HEK293 (cell line): ENCODE results near the gene TIMM44.
A peak's percentile ranks its signal among the peaks of the same experiment; 100 is the strongest.

ENCODE experiments used
- CTCF ChIA-PET: fragments of 350-600 bp; formaldehyde crosslinking; extraction: SDS; loops from one replicate; lab custom pipeline; 2021; ENCODE audit warnings: antibody characterized with exemption; lab: Yijun Ruan, JAX
- POLR2A ChIA-PET: fragments of 300-600 bp; formaldehyde crosslinking; extraction: SDS; loops from one replicate; lab custom pipeline; 2020; ENCODE audit warnings: antibody characterized with exemption, inconsistent platforms; lab: Yijun Ruan, JAX
- H3K27ac ChIP-seq: fragments of 200-500 bp; sonication (Bioruptor generic); 2 replicates; pipeline ENCODE4 v1.5.1; 2014; ENCODE audit warnings: low read depth, low read length, control low read depth, inconsistent platforms; ENCODE audit errors: extremely low read depth
- H3K36me3 ChIP-seq, 2 experiments: fragments of 200-500 bp in 1 of 2; sonication (Bioruptor generic) in 1 of 2; 1 replicate in 1 of 2; 2 replicates in 1 of 2; pipeline ENCODE4 v1.5.1; 2014 to 2017; ENCODE audit warnings: inconsistent platforms in 2 of 2, low read length in 2 of 2; ENCODE audit not compliant: control insufficient read depth in 2 of 2, insufficient read depth in 1 of 2
- H3K4me1 ChIP-seq: fragments of 200-500 bp; sonication (Bioruptor generic); 2 replicates; pipeline ENCODE4 v1.5.1; 2014; ENCODE audit warnings: mild to moderate bottlenecking, low read length, inconsistent platforms; ENCODE audit not compliant: control insufficient read depth, insufficient read depth
- H3K4me3 ChIP-seq: 2 replicates; pipeline ENCODE4 v1.5.1; 2011; ENCODE audit warnings: low read depth, mild to moderate bottlenecking, control low read depth, low read length, moderate library complexity
- H3K9me3 ChIP-seq: fragments of 200-500 bp; sonication (Bioruptor generic); 2 replicates; pipeline ENCODE4 v1.5.1; 2014; ENCODE audit warnings: low read depth, low read length, inconsistent platforms; ENCODE audit not compliant: control insufficient read depth, insufficient read depth
- ATF2 ChIP-seq: fragments of 450-650 bp; formaldehyde crosslinking; IDR thresholded peaks from 2 replicates; pipeline ENCODE4 v1.5.1; 2016; ENCODE audit warnings: missing biosample characterization, missing genetic modification characterization, low read depth
- GFI1B ChIP-seq: fragments of 450-650 bp; formaldehyde crosslinking; IDR thresholded peaks from 2 replicates; pipeline ENCODE4 v1.5.1; 2016; ENCODE audit warnings: missing biosample characterization, missing genetic modification characterization
- HIC1 ChIP-seq: fragments of 450-650 bp; formaldehyde crosslinking; IDR thresholded peaks from 2 replicates; pipeline ENCODE4 v1.5.1; 2016; ENCODE audit warnings: missing biosample characterization, missing genetic modification characterization
- SP2 ChIP-seq: fragments of 450-650 bp; formaldehyde crosslinking; IDR thresholded peaks from 2 replicates; pipeline ENCODE4 v1.5.1; 2016; ENCODE audit warnings: missing biosample characterization, missing genetic modification characterization
- SP3 ChIP-seq: fragments of 450-650 bp; formaldehyde crosslinking; IDR thresholded peaks from 2 replicates; pipeline ENCODE4 v1.5.1; 2016; ENCODE audit warnings: missing biosample characterization, missing genetic modification characterization
- YY2 ChIP-seq: fragments of 450-650 bp; formaldehyde crosslinking; IDR thresholded peaks from 2 replicates; pipeline ENCODE4 v1.5.1; 2016; ENCODE audit warnings: missing biosample characterization, missing genetic modification characterization
- ZNF473 ChIP-seq: fragments of 450-650 bp; formaldehyde crosslinking; IDR thresholded peaks from 2 replicates; pipeline ENCODE4 v1.5.1; 2017; ENCODE audit warnings: missing biosample characterization, missing genetic modification characterization
- ZNF510 ChIP-seq: fragments of 450-650 bp; formaldehyde crosslinking; IDR thresholded peaks from 2 replicates; pipeline ENCODE4 v1.5.1; 2018; ENCODE audit warnings: mild to moderate bottlenecking, missing genetic modification characterization, missing biosample characterization; ENCODE audit not compliant: insufficient replicate concordance
- ZNF518A ChIP-seq: fragments of 450-650 bp; formaldehyde crosslinking; conservative IDR thresholded peaks from 2 replicates; pipeline ENCODE4 v1.5.1; 2016; ENCODE audit warnings: low read depth, missing biosample characterization, missing genetic modification characterization
- ZNF571 ChIP-seq: fragments of 450-650 bp; formaldehyde crosslinking; IDR thresholded peaks from 2 replicates; pipeline ENCODE4 v1.5.0; 2017; ENCODE audit warnings: missing biosample characterization, missing genetic modification characterization
- ZNF626 ChIP-seq: fragments of 450-650 bp; sonication (Bioruptor Pico); formaldehyde crosslinking; IDR thresholded peaks from 2 replicates; pipeline ENCODE4 v1.5.1; 2018; ENCODE audit warnings: missing biosample characterization, missing genetic modification characterization, inconsistent platforms
- ZNF704 ChIP-seq: fragments of 450-650 bp; formaldehyde crosslinking; IDR thresholded peaks from 2 replicates; pipeline ENCODE4 v1.5.1; 2016; ENCODE audit warnings: missing biosample characterization, missing genetic modification characterization
- ZNF792 ChIP-seq: fragments of 450-650 bp; formaldehyde crosslinking; IDR thresholded peaks from 2 replicates; pipeline ENCODE4 v1.5.1; 2016; ENCODE audit warnings: missing biosample characterization, missing genetic modification characterization
- ZNF843 ChIP-seq: fragments of 450-650 bp; formaldehyde crosslinking; IDR thresholded peaks from 2 replicates; pipeline ENCODE4 v1.5.1; 2016; ENCODE audit warnings: missing biosample characterization, missing genetic modification characterization
- TF ChIP-seq, protein P1 (sequence below): fragments of 450-650 bp; formaldehyde crosslinking; IDR thresholded peaks from 2 replicates; pipeline ENCODE4 v1.5.1; 2016; ENCODE audit warnings: missing biosample characterization, missing genetic modification characterization

Gene TIMM44

GRCh38 chr19:7924651-7925170 lies 18.8 kb downstream of the TIMM44 start:
- H3K27ac ChIP-seq: no peak overlapping the region
- POLR2A ChIA-PET: interaction anchor here (0.7 kb wide), 1 partner anchor 54 kb away, joined by 3 read pairs; no protein-coding TSS in a partner anchor
- CTCF ChIA-PET: interaction anchor here (0.6 to 1.2 kb wide), 2 partner anchors 19 to 323 kb away, joined by 5 read pairs; partner anchors contain the start of gene TIMM44
- peaks cover 20% of the 10 kb centered on the region for H3K4me1 ChIP-seq
- H3K4me3 ChIP-seq: no peak overlapping the region
- no peak for TF ChIP-seq ZNF473 (tag by site-specific recombination)
- TF ChIP-seq, protein P1, sequence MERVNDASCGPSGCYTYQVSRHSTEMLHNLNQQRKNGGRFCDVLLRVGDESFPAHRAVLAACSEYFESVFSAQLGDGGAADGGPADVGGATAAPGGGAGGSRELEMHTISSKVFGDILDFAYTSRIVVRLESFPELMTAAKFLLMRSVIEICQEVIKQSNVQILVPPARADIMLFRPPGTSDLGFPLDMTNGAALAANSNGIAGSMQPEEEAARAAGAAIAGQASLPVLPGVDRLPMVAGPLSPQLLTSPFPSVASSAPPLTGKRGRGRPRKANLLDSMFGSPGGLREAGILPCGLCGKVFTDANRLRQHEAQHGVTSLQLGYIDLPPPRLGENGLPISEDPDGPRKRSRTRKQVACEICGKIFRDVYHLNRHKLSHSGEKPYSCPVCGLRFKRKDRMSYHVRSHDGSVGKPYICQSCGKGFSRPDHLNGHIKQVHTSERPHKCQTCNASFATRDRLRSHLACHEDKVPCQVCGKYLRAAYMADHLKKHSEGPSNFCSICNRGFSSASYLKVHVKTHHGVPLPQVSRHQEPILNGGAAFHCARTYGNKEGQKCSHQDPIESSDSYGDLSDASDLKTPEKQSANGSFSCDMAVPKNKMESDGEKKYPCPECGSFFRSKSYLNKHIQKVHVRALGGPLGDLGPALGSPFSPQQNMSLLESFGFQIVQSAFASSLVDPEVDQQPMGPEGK (tag by site-specific recombination): no peak
- TF ChIP-seq HIC1 (tag by site-specific recombination): 0 out of 2 replicates have a peak, but pooled peaks have one; percentile 2
- TF ChIP-seq SP3 (tag by site-specific recombination): peak; percentile 31; the same call in 1 of the 2 replicates
- no peak for TF ChIP-seq GFI1B
- peak; percentile 22; the same call in 1 of the 2 replicates for TF ChIP-seq SP2 (tag by site-specific recombination)
- TF ChIP-seq ZNF518A (tag by site-specific recombination): no peak
- no peak for TF ChIP-seq ZNF626
- TF ChIP-seq ZNF510: no peak
- TF ChIP-seq YY2: no peak
- TF ChIP-seq ZNF704 (tag by site-specific recombination): no peak
- no peak for TF ChIP-seq ZNF843 (tag by site-specific recombination)
- peaks cover 0 to 26% of the 10 kb centered on the region in 2 experiments; a peak in 2 of 3 replicates for H3K36me3 ChIP-seq
- no peaks in the 10 kb centered on the region for H3K9me3 ChIP-seq

- ChIA-PET POLR2A (interaction anchor here (0.7 kb wide), 1 partner anchor 53 kb away, joined by 3 read pairs; no protein-coding TSS in a partner anchor), CTCF (interaction anchor here (0.6 to 1.6 kb wide), 4 partner anchors 19 to 323 kb away, joined by 5 to 6 read pairs (median 6); partner anchors contain the start of genes MAP2K7 and TIMM44)
- H3K36me3 ChIP-seq: peaks cover 0 to 26% of the 10 kb centered on the region in 2 experiments; a peak in 1 of 3 replicates
- peaks cover 16% of the 10 kb centered on the region for H3K4me1 ChIP-seq
- no peaks in the 10 kb centered on the region for H3K9me3 ChIP-seq
- no peak overlapping the region for H3K4me3 ChIP-seq
- TF ChIP-seq ATF2 (tag by site-specific recombination) (no peak), ZNF792 (tag by site-specific recombination) (peak; percentile 50; the same call in 1 of the 2 replicates), ZNF571 (tag by site-specific recombination) (no peak), HIC1 (tag by site-specific recombination) (peak; percentile 32; the same call in 1 of the 2 replicates)
- no peak overlapping the region for H3K27ac ChIP-seq
Measured at GRCh38 chr19:7924241-7924640, 19.2 kb downstream of the TIMM44 start.
